GM12874 (cell line): ENCODE results near the gene ARHGAP31.

Experiments
- CTCF ChIP-seq: IDR thresholded peaks from 2 replicates; pipeline ENCODE4 v1.5.1; 2011; ENCODE audit warnings: low read depth, mild to moderate bottlenecking, control low read depth, low read length, moderate library complexity; ENCODE audit not compliant: insufficient read depth

Gene ARHGAP31

GRCh38 chr3:119291062-119291700, 3.0 kb upstream of the ARHGAP31 start:
- TF ChIP-seq CTCF, result no peak

- TF ChIP-seq CTCF, result no peak
Measured at GRCh38 chr3:119292666-119293065, 1.5 kb upstream of the ARHGAP31 start.

GRCh38 chr3:119293105-119293870, 895 bp upstream of the ARHGAP31 start:
- no peak for TF ChIP-seq CTCF

GRCh38 chr3:119294696-119295671, 801 bp downstream of the ARHGAP31 start:
- TF ChIP-seq CTCF, result no peak

- TF ChIP-seq CTCF, result no peak
Measured at GRCh38 chr3:119295816-119296726, 1.9 kb downstream of the ARHGAP31 start.

GRCh38 chr3:119296727-119297122, 2.5 kb downstream of the ARHGAP31 start:
- no peak for TF ChIP-seq CTCF
